T-cell (primary cell): ENCODE results near the gene RNF32. TPM values are rescaled to one million over a fixed set of nuclear protein-coding genes. Genes with fewer than 3 reads are reported as not detected.
"Not testable (repeated sequence)": the region's sequence is repeated elsewhere in the genome, so short reads cannot be mapped to it uniquely, and the experiment has no call there.

ENCODE experiments used
- ATAC-seq, 4 experiments: fragments of 200-7000 bp in 3 of 4; fragments of 150-1000 bp in 1 of 4; cut with Tn5 transposase; replicated peaks in 1 of 4; 1 replicate in 3 of 4; 2 replicates in 1 of 4; pipeline ENCODE4 v1.10.0; 2021; ENCODE audit warnings: moderate library complexity in 3 of 4, mild to moderate bottlenecking in 2 of 4, moderate number of reproducible peaks in 1 of 4
- CTCF ChIA-PET, 2 donors: fragments of 300-600 bp; sonication (Branson Sonifier 250); formaldehyde crosslinking; loops; one replicate each; lab custom pipeline; 2022; ENCODE audit warnings: antibody characterized with exemption in 2 of 2; lab: Charles Lee
- POLR2A ChIA-PET, 2 donors: fragments of 300-600 bp; sonication (Branson Sonifier 250); formaldehyde crosslinking; loops; one replicate each; lab custom pipeline; 2022; ENCODE audit warnings: antibody characterized with exemption in 2 of 2; lab: Charles Lee
- DNase-seq, 35 experiments: peaks; one replicate each; pipeline versions ENCODE4 v3.0.0 to v3.0.0-alpha.2; 2013 to 2023
- H3K27ac ChIP-seq: one replicate; pipeline ENCODE4 v1.5.1; 2013; ENCODE audit warnings: low read length
- H3K27me3 ChIP-seq, 2 experiments: replicated peaks in 1 of 2; 1 replicate in 1 of 2; 2 replicates in 1 of 2; pipeline versions ENCODE4 v1.6.1 to v1.7.0; 2013; ENCODE audit warnings: low read length in 1 of 2, mixed read lengths in 1 of 2; ENCODE audit not compliant: control insufficient read depth in 2 of 2, insufficient read depth in 2 of 2; ENCODE audit errors: extremely low read depth in 1 of 2
- H3K36me3 ChIP-seq, 2 donors: 1 replicate in 1 of 2; 2 replicates in 1 of 2; pipeline versions ENCODE4 v1.6.1 to v1.7.0; 2013; ENCODE audit warnings: low read length in 1 of 2; ENCODE audit not compliant: control insufficient read depth in 2 of 2, insufficient read depth in 1 of 2; ENCODE audit errors: extremely low read depth in 1 of 2
- H3K4me1 ChIP-seq, 2 experiments: 1 replicate in 1 of 2; 2 replicates in 1 of 2; pipeline versions ENCODE4 v1.6.1 to v1.7.0; 2013; ENCODE audit warnings: low read length in 2 of 2, mixed read lengths in 1 of 2; ENCODE audit not compliant: insufficient read depth in 2 of 2, control insufficient read depth in 1 of 2; ENCODE audit errors: extremely low read depth in 1 of 2
- H3K4me3 ChIP-seq, 2 donors: 1 replicate in 1 of 2; 2 replicates in 1 of 2; pipeline versions ENCODE4 v1.5.1 to v1.7.0; 2013; ENCODE audit warnings: mild to moderate bottlenecking in 2 of 2, low read length in 1 of 2, moderate library complexity in 1 of 2; ENCODE audit not compliant: control insufficient read depth in 1 of 2; ENCODE audit errors: extremely low read depth in 1 of 2
- H3K9me3 ChIP-seq: 2 replicates; pipeline ENCODE4 v1.7.0; 2013
- H3K27ac Mint-ChIP-seq, 2 donors: one replicate each; pipeline ENCODE4 v1.8.0; 2020 to 2021; ENCODE audit warnings: mild to moderate bottlenecking in 2 of 2, mixed read lengths in 2 of 2
- H3K27me3 Mint-ChIP-seq, 2 donors: one replicate each; pipeline ENCODE4 v1.8.0; 2021 to 2022; ENCODE audit warnings: mixed read lengths in 2 of 2
- H3K36me3 Mint-ChIP-seq: one replicate; pipeline ENCODE4 v1.8.0; 2021; ENCODE audit warnings: mixed read lengths
- H3K4me1 Mint-ChIP-seq, 3 donors: one replicate each; pipeline ENCODE4 v1.8.0; 2020 to 2022; ENCODE audit warnings: mixed read lengths in 3 of 3, mild to moderate bottlenecking in 1 of 3
- H3K4me3 Mint-ChIP-seq, 3 donors: one replicate each; pipeline ENCODE4 v1.8.0; 2020 to 2022; ENCODE audit warnings: mild to moderate bottlenecking in 3 of 3, mixed read lengths in 3 of 3, moderate library complexity in 3 of 3
- H3K9me3 Mint-ChIP-seq, 3 donors: one replicate each; pipeline ENCODE4 v1.8.0; 2020 to 2022; ENCODE audit warnings: mixed read lengths in 3 of 3
- WGBS: methylation state at CpG from one replicate; pipeline ENCODE4 v1.1.5; 2013; ENCODE audit warnings: missing lambda C conversion rate; ENCODE audit not compliant: insufficient coverage; 5-methylcytosine and 5-hydroxymethylcytosine counted together
- total RNA-seq, 35 experiments: library from RNA in 6 of 35; stranded (reverse) in 6 of 35; fragments of 120-200 nt in 1 of 35; gene quantifications; one replicate each; pipeline versions ENCODE4 v1.2.1 to v1.2.4 and lab custom pipeline; 2013 to 2026

The RNF32 gene
- total RNA-seq, 5 donors from 2014 or later (not counting 1 experiment from before 2014, with no cell fraction given): 0.41 to 1.4 (median 1.1) TPM; not detected in 1

GRCh38 chr7:156626220-156626895 lies 14.2 kb upstream of the RNF32 start:
- no peak for DNase-seq
- H3K4me3 Mint-ChIP-seq: no peak overlapping the region
- H3K9me3 Mint-ChIP-seq: peaks cover 13 to 25% (median 21%) of the 10 kb centered on the region in 3 donors
- Histone ChIP-seq H3K9me3 (no peaks in the 10 kb centered on the region), H3K27ac (no peak overlapping the region), H3K4me3 (no peak overlapping the region), H3K36me3 (no peaks in the 10 kb centered on the region), H3K4me1 (no peaks in the 10 kb centered on the region), H3K27me3 (peaks cover 0 to 11% of the 10 kb centered on the region in 2 experiments)
- POLR2A ChIA-PET: interaction anchor here (0.6 to 0.7 kb wide), 2 partner anchors 41 kb away, joined by 4 to 10 read pairs; no protein-coding TSS in a partner anchor
- peaks cover 7% of the 10 kb centered on the region for H3K36me3 Mint-ChIP-seq
- peaks cover 0 to 12% (median 3%) of the 10 kb centered on the region in 3 donors for H3K4me1 Mint-ChIP-seq
- 100% methylated on average over 1 of the region's 7 CpGs for WGBS
- H3K27me3 Mint-ChIP-seq: peaks cover 6 to 10% of the 10 kb centered on the region in 2 donors
- no peak for ATAC-seq
- CTCF ChIA-PET: no interaction called here
- no peak overlapping the region for H3K27ac Mint-ChIP-seq

GRCh38 chr7:156628562-156628961 lies 12.0 kb upstream of the RNF32 start:
- POLR2A ChIA-PET: no interaction called here
- ATAC-seq: no peak
- Histone ChIP-seq H3K4me1 (no peaks in the 10 kb centered on the region), H3K27ac (no peak overlapping the region), H3K4me3 (no peak overlapping the region), H3K27me3 (peaks cover 0 to 8% of the 10 kb centered on the region in 2 experiments), H3K9me3 (no peaks in the 10 kb centered on the region), H3K36me3 (no peaks in the 10 kb centered on the region)
- H3K27ac Mint-ChIP-seq: no peak overlapping the region
- CTCF ChIA-PET: no interaction called here
- no peak overlapping the region for H3K4me3 Mint-ChIP-seq
- peaks cover 11 to 22% (median 19%) of the 10 kb centered on the region in 3 donors for H3K9me3 Mint-ChIP-seq
- H3K4me1 Mint-ChIP-seq: peaks cover 0 to 12% (median 3%) of the 10 kb centered on the region in 3 donors
- no peak for DNase-seq
- H3K36me3 Mint-ChIP-seq: peaks cover 7% of the 10 kb centered on the region
- peaks cover 3 to 8% of the 10 kb centered on the region in 2 donors for H3K27me3 Mint-ChIP-seq

- no peak overlapping the region for H3K27ac ChIP-seq
- peaks cover 0 to 5% (median 3%) of the 10 kb centered on the region in 3 donors for H3K4me1 Mint-ChIP-seq
- H3K9me3 ChIP-seq: no peaks in the 10 kb centered on the region
- no peaks in the 10 kb centered on the region for H3K36me3 ChIP-seq
- peaks cover 7% of the 10 kb centered on the region for H3K36me3 Mint-ChIP-seq
- no peak overlapping the region for H3K27ac Mint-ChIP-seq
- H3K9me3 Mint-ChIP-seq: peaks cover 11 to 22% (median 19%) of the 10 kb centered on the region in 3 donors
- WGBS: no CpG with 5 or more reads among the region's 2 CpGs
- H3K27me3 Mint-ChIP-seq: peaks cover 3 to 15% of the 10 kb centered on the region in 2 donors
- H3K27me3 ChIP-seq: peaks cover 0 to 8% of the 10 kb centered on the region in 2 experiments
- H3K4me3 ChIP-seq: no peak overlapping the region
- no peaks in the 10 kb centered on the region for H3K4me1 ChIP-seq
- DNase-seq (no peak), ATAC-seq (no peak)
- ChIA-PET CTCF (no interaction called here), POLR2A (no interaction called here)
- no peak overlapping the region for H3K4me3 Mint-ChIP-seq
Observed at GRCh38 chr7:156629873-156630272, 10.7 kb upstream of the RNF32 start.

GRCh38 chr7:156634117-156634516 lies 6.5 kb upstream of the RNF32 start:
- Mint-ChIP-seq H3K4me1 (peaks cover 0 to under 1% (median 0%) of the 10 kb centered on the region in 3 donors), H3K4me3 (no peak overlapping the region), H3K36me3 (no peaks in the 10 kb centered on the region), H3K9me3 (peaks cover 0 to 16% (median 8%) of the 10 kb centered on the region in 3 donors), H3K27ac (no peak overlapping the region), H3K27me3 (peaks cover 5 to 37% of the 10 kb centered on the region in 2 donors)
- DNase-seq: no peak
- Histone ChIP-seq H3K9me3 (no peaks in the 10 kb centered on the region), H3K27ac (no peak overlapping the region), H3K36me3 (no peaks in the 10 kb centered on the region), H3K27me3 (peaks cover 0 to 8% of the 10 kb centered on the region in 2 experiments), H3K4me3 (no peak overlapping the region), H3K4me1 (no peaks in the 10 kb centered on the region)
- POLR2A ChIA-PET: no interaction called here
- no peak for ATAC-seq
- WGBS: 86% methylated on average over 2 of the region's 3 CpGs
- CTCF ChIA-PET: no interaction called here

DNA sequence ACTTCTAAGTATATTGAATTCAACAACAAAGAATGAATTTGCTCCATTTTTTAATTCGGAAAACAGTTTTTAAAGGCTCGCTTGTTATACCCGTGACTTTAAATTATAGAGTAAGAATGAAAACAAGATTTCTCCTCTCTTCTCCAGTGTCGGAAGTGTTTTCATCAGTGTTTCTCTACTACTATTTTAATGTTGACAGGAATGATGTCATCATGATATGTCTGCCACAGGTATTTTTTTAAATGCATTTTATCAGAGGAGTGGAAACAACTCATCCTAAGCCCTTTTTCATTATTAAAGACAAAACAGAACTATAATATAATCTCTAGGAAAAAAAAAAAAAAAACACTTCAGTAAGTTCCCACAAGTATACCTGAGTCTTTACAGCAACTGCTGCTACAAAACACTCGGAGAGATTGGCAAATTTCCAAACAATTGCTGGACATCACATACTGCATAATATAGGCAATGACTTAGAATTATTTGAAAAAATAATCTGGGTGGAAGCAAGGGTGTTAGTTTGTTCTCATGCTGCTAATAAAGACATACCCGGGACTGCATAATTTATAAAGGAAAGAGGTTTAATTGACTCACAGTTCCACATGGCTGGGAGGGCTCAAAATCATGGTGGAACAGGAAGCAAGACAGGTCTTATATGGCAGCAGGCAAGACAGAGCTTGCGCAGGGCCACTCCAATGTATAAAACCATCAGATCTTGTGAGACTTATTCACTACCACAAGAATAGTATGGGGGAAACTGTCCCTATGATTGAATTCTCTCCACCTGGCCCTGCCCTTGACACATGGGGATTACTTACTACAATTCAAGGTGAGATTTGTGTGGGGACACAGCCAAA lies 4.8 kb upstream of the RNF32 start:
- CTCF ChIA-PET: no interaction called here
- Histone ChIP-seq H3K9me3 (no peaks in the 10 kb centered on the region), H3K4me1 (peaks cover 0 to 14% of the 10 kb centered on the region in 2 experiments), H3K4me3 (no peak overlapping the region), H3K27ac (no peak overlapping the region), H3K36me3 (no peaks in the 10 kb centered on the region), H3K27me3 (peaks cover 0 to 17% of the 10 kb centered on the region in 2 experiments)
- WGBS: 100% methylated on average over 1 of the region's 7 CpGs
- ATAC-seq (no peak), DNase-seq (no peak)
- Mint-ChIP-seq H3K27ac (no peak overlapping the region), H3K36me3 (no peaks in the 10 kb centered on the region), H3K9me3 (peaks cover 4 to 10% (median 4%) of the 10 kb centered on the region in 3 donors), H3K4me1 (peaks cover 8 to 10% (median 8%) of the 10 kb centered on the region in 3 donors), H3K27me3 (peaks cover 10 to 44% of the 10 kb centered on the region in 2 donors), H3K4me3 (no peak overlapping the region)
- POLR2A ChIA-PET: no interaction called here

DNA sequence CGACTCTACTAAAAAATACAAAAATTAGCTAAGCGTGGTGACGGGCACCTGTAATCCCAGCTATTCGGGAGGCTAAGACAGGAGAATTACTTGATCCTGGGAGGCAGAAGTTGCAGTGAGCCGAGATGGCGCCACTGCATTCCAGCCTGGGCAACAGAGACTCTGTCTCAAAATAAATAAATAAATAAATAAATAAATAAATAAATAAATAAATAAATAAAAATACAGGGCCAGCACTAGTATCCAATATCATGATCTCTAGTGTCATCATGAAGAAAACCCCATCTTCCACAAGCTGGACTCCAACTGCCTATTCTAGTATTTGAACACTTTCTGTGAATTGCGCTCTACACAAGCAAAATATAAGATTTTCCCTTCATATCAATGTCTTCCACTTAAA lies 3.5 kb upstream of the RNF32 start:
- CTCF ChIA-PET, POLR2A ChIA-PET, H3K4me3 ChIP-seq, H3K36me3 ChIP-seq, H3K27ac Mint-ChIP-seq, H3K9me3 ChIP-seq, DNase-seq, H3K27ac ChIP-seq, ATAC-seq, H3K4me3 Mint-ChIP-seq, H3K36me3 Mint-ChIP-seq: not testable (repeated sequence)
- WGBS: 80% methylated on average over 1 of the region's 7 CpGs
- Histone ChIP-seq H3K4me1 (peaks cover 2 to 19% of the 10 kb centered on the region in 2 experiments), H3K27me3 (peaks cover 0 to 22% of the 10 kb centered on the region in 2 experiments)
- Mint-ChIP-seq H3K4me1 (peaks cover 8 to 16% (median 15%) of the 10 kb centered on the region in 3 donors), H3K9me3 (peaks cover 4 to 10% (median 4%) of the 10 kb centered on the region in 3 donors), H3K27me3 (peaks cover 20 to 57% of the 10 kb centered on the region in 2 donors)
